Subcutaneous abdominal adipose tissue (tissue), 5 donors: Measurements from ENCODE around the gene ITGA11.
"Not testable (repeated sequence)": the region's sequence is repeated elsewhere in the genome, so short reads cannot be mapped to it uniquely, and the experiment has no call there.

Source experiments
- H3K27ac ChIP-seq: one replicate; pipeline ENCODE4 v1.7.0; 2013; ENCODE audit warnings: low read depth, mild to moderate bottlenecking, inconsistent platforms, low read length, moderate library complexity
- H3K27me3 ChIP-seq, 5 donors: one replicate each; pipeline ENCODE4 v1.7.0; 2013; ENCODE audit warnings: low read length in 5 of 5, inconsistent platforms in 1 of 5; ENCODE audit not compliant: control insufficient read depth in 5 of 5, insufficient read depth in 4 of 5
- H3K36me3 ChIP-seq, 5 donors: one replicate each; pipeline ENCODE4 v1.7.0; 2013; ENCODE audit warnings: low read length in 5 of 5; ENCODE audit not compliant: control insufficient read depth in 5 of 5, insufficient read depth in 5 of 5
- H3K4me1 ChIP-seq, 5 donors: one replicate each; pipeline ENCODE4 v1.7.0; 2013; ENCODE audit warnings: low read length in 5 of 5, mild to moderate bottlenecking in 3 of 5, moderate library complexity in 1 of 5; ENCODE audit not compliant: control insufficient read depth in 5 of 5, insufficient read depth in 5 of 5
- H3K4me3 ChIP-seq, 5 donors: one replicate each; pipeline ENCODE4 v1.7.0; 2013; ENCODE audit warnings: low read length in 5 of 5, low read depth in 1 of 5
- H3K9ac ChIP-seq, 5 donors: one replicate each; pipeline ENCODE4 v1.7.0; 2013; ENCODE audit warnings: low read length in 5 of 5, mild to moderate bottlenecking in 4 of 5, moderate library complexity in 3 of 5
- H3K9me3 ChIP-seq, 5 donors: one replicate each; pipeline ENCODE4 v1.7.0; 2013; ENCODE audit warnings: low read length in 5 of 5; ENCODE audit not compliant: control insufficient read depth in 5 of 5
- donor health status: healthy.
- donor health status: healthy.
- donor health status: healthy.
- donor health status: healthy.
- donor health status: healthy.

ITGA11 gene

GRCh38 chr15:68399096-68400065 lies 32.6 kb downstream of the ITGA11 start:
- Histone ChIP-seq H3K27me3 (no peaks in the 10 kb centered on the region), H3K4me3 (no peak overlapping the region), H3K4me1 (no peaks in the 10 kb centered on the region), H3K36me3 (no peaks in the 10 kb centered on the region), H3K9ac (no peak overlapping the region), H3K9me3 (peaks cover 0 to 6% (median 0%) of the 10 kb centered on the region in 5 donors), H3K27ac (no peak overlapping the region)

GRCh38 chr15:68397999-68398398 lies 34.0 kb downstream of the ITGA11 start:
- H3K4me1 ChIP-seq, H3K36me3 ChIP-seq, H3K9me3 ChIP-seq, H3K4me3 ChIP-seq, H3K9ac ChIP-seq, H3K27ac ChIP-seq, H3K27me3 ChIP-seq: not testable (repeated sequence)

GRCh38 chr15:68396068-68396467 lies 35.9 kb downstream of the ITGA11 start:
- Histone ChIP-seq H3K4me1 (no peaks in the 10 kb centered on the region), H3K4me3 (no peak overlapping the region), H3K27me3 (no peaks in the 10 kb centered on the region), H3K9me3 (no peaks in the 10 kb centered on the region), H3K36me3 (no peaks in the 10 kb centered on the region), H3K27ac (no peak overlapping the region), H3K9ac (no peak overlapping the region)

- no peak overlapping the region for H3K9ac ChIP-seq
- H3K27me3 ChIP-seq = peaks cover 0 to 4% (median 0%) of the 10 kb centered on the region in 5 donors
- peaks cover 0 to 6% (median 0%) of the 10 kb centered on the region in 5 donors for H3K4me1 ChIP-seq
- no peaks in the 10 kb centered on the region for H3K9me3 ChIP-seq
- no peak overlapping the region for H3K27ac ChIP-seq
- no peaks in the 10 kb centered on the region for H3K36me3 ChIP-seq
- no peak overlapping the region for H3K4me3 ChIP-seq
Observed at GRCh38 chr15:68391121-68391520, 40.8 kb downstream of the ITGA11 start.

- H3K27ac ChIP-seq = no peak overlapping the region
- H3K27me3 ChIP-seq = peaks cover 0 to 4% (median 0%) of the 10 kb centered on the region in 5 donors
Observed at GRCh38 chr15:68389936-68390817, 41.8 kb downstream of the ITGA11 start.

GRCh38 chr15:68389041-68389930 lies 42.7 kb downstream of the ITGA11 start:
- Histone ChIP-seq H3K4me1 (peaks cover 1 to 6% (median 5%) of the 10 kb centered on the region in 5 donors), H3K9me3 (no peaks in the 10 kb centered on the region), H3K36me3 (no peaks in the 10 kb centered on the region), H3K27me3 (peaks cover 0 to 4% (median 0%) of the 10 kb centered on the region in 5 donors), H3K4me3 (no peak overlapping the region), H3K9ac (no peak overlapping the region), H3K27ac (no peak overlapping the region)

More at GRCh38 chr15:68389936-68390817, 41.8 kb downstream of the ITGA11 start:
- H3K36me3 ChIP-seq = no peaks in the 10 kb centered on the region
- H3K4me1 ChIP-seq = peaks cover 0 to 6% (median 0%) of the 10 kb centered on the region in 5 donors
- H3K9me3 ChIP-seq = no peaks in the 10 kb centered on the region
- no peak overlapping the region for H3K9ac ChIP-seq
- no peak overlapping the region for H3K4me3 ChIP-seq

- no peak overlapping the region for H3K4me3 ChIP-seq
- H3K36me3 ChIP-seq = no peaks in the 10 kb centered on the region
- H3K9ac ChIP-seq = no peak overlapping the region
- H3K27ac ChIP-seq = no peak overlapping the region
- H3K27me3 ChIP-seq = peaks cover 0 to 4% (median 0%) of the 10 kb centered on the region in 5 donors
- peaks cover 1 to 12% (median 7%) of the 10 kb centered on the region in 5 donors for H3K4me1 ChIP-seq
- H3K9me3 ChIP-seq = no peaks in the 10 kb centered on the region
Observed at GRCh38 chr15:68387381-68388143, 44.4 kb downstream of the ITGA11 start.

- no peak overlapping the region for H3K27ac ChIP-seq
- no peaks in the 10 kb centered on the region for H3K9me3 ChIP-seq
- H3K4me1 ChIP-seq = peaks cover 1 to 12% (median 7%) of the 10 kb centered on the region in 5 donors
- H3K4me3 ChIP-seq = no peak overlapping the region
- H3K9ac ChIP-seq = no peak overlapping the region
- H3K36me3 ChIP-seq = no peaks in the 10 kb centered on the region
- peaks cover 0 to 4% (median 0%) of the 10 kb centered on the region in 5 donors for H3K27me3 ChIP-seq
Observed at GRCh38 chr15:68386587-68387288, 45.2 kb downstream of the ITGA11 start.
